IMR-90 (cell line): ENCODE data around the gene SLC48A1. TPM values are rescaled to one million over a fixed set of nuclear protein-coding genes. Genes with fewer than 3 reads are reported as not detected.

Experiments
- CEBPB ChIP-seq: IDR thresholded peaks from 2 replicates; pipeline ENCODE4 v1.6.1; 2012; ENCODE audit warnings: low read depth, low read length, improper control_type of control experiment
- CHD1 ChIP-seq: IDR thresholded peaks from 2 replicates; pipeline ENCODE4 v1.6.1; 2012; ENCODE audit warnings: low read depth, low read length, improper control_type of control experiment
- ELK1 ChIP-seq: fragments of 150-350 bp; IDR thresholded peaks from 2 replicates; pipeline ENCODE4 v1.6.1; 2016; ENCODE audit warnings: low read depth, mild to moderate bottlenecking, low read length, moderate library complexity, borderline replicate concordance
- RAD21 ChIP-seq: IDR thresholded peaks from 2 replicates; pipeline ENCODE4 v1.6.1; 2012; ENCODE audit warnings: low read length, improper control_type of control experiment
- RCOR1 ChIP-seq: IDR thresholded peaks from 2 replicates; pipeline ENCODE4 v1.6.1; 2012; ENCODE audit warnings: mild to moderate bottlenecking, low read length, improper control_type of control experiment; ENCODE audit not compliant: insufficient replicate concordance
- RFX5 ChIP-seq: IDR thresholded peaks from 2 replicates; pipeline ENCODE4 v1.8.0; 2012; ENCODE audit warnings: low read depth, mild to moderate bottlenecking, low read length, moderate library complexity
- polyA plus RNA-seq, 3 experiments: library from polyadenylated mRNA; depleted of rRNA; stranded (reverse); fragments of >200 nt; gene quantifications; 2 replicates each; pipeline ENCODE4 v1.2.3, GENCODE V29; 2012; ENCODE audit warnings: low replicate concordance in 1 of 3
- total RNA-seq: library from RNA; depleted of rRNA; stranded (reverse); fragments of >200 nt; gene quantifications from 2 replicates; pipeline ENCODE4 v1.2.3, GENCODE V29; 2012

Gene SLC48A1
- total and polyA plus RNA-seq, 2 of the 4 experiments (the other 2 are of a cell fraction), result 4.8 to 5.9 TPM

GRCh38 chr12:47785887-47786661 is 13.0 kb downstream of the SLC48A1 start (continued):
- no peak for TF ChIP-seq ELK1
- TF ChIP-seq RAD21, result no peak
- TF ChIP-seq RFX5, result no peak
- TF ChIP-seq RCOR1, result no peak
- TF ChIP-seq CHD1, result no peak
- TF ChIP-seq CEBPB, result no peak
